Neutrophil (primary cell): ENCODE data around the gene GSK3A.

Experiments used
- H3K27ac ChIP-seq: fragments of 200-600 bp; sonication (generic); 2 replicates; pipeline ENCODE4 v1.5.1; 2016; ENCODE audit warnings: mild to moderate bottlenecking, moderate library complexity
- H3K27me3 ChIP-seq: fragments of 200-600 bp; sonication (generic); 2 replicates; pipeline ENCODE4 v1.6.0; 2016; ENCODE audit warnings: mild to moderate bottlenecking
- H3K36me3 ChIP-seq: fragments of 200-600 bp; sonication (generic); 2 replicates; pipeline ENCODE4 v1.5.1; 2017
- H3K4me1 ChIP-seq, 2 experiments: fragments of 200-600 bp in 1 of 2; sonication (generic) in 1 of 2; 1 replicate in 1 of 2; 2 replicates in 1 of 2; pipeline versions ENCODE4 v1.5.1 to v1.6.1; 2013 to 2016; ENCODE audit warnings: low read depth in 1 of 2, low read length in 1 of 2, mild to moderate bottlenecking in 1 of 2, moderate library complexity in 1 of 2; ENCODE audit not compliant: control insufficient read depth in 1 of 2, insufficient read depth in 1 of 2
- H3K4me3 ChIP-seq, 2 experiments: fragments of 200-600 bp in 1 of 2; sonication (generic) in 1 of 2; 1 replicate in 1 of 2; 2 replicates in 1 of 2; pipeline ENCODE4 v1.5.1; 2013 to 2016; ENCODE audit warnings: low read depth in 1 of 2, low read length in 1 of 2, mild to moderate bottlenecking in 1 of 2, moderate library complexity in 1 of 2
- H3K9me3 ChIP-seq: fragments of 200-600 bp; sonication (generic); 2 replicates; pipeline ENCODE4 v1.5.1; 2016
- CTCF ChIP-seq: fragments of 200-600 bp; sonication (generic); IDR thresholded peaks from 2 replicates; pipeline ENCODE4 v1.5.1; 2016; ENCODE audit warnings: antibody characterized with exemption

GSK3A gene

GRCh38 chr19:42235181-42235580 is 7.2 kb downstream of the GSK3A start:
- no peaks in the 10 kb centered on the region for H3K9me3 ChIP-seq
- H3K4me3 ChIP-seq = no peak overlapping the region
- H3K27ac ChIP-seq = no peak overlapping the region
- H3K4me1 ChIP-seq = peaks cover 4 to 6% of the 10 kb centered on the region in 2 experiments
- H3K27me3 ChIP-seq = no peaks in the 10 kb centered on the region
- TF ChIP-seq CTCF = no peak
- H3K36me3 ChIP-seq = peaks cover 85% of the 10 kb centered on the region

DNA sequence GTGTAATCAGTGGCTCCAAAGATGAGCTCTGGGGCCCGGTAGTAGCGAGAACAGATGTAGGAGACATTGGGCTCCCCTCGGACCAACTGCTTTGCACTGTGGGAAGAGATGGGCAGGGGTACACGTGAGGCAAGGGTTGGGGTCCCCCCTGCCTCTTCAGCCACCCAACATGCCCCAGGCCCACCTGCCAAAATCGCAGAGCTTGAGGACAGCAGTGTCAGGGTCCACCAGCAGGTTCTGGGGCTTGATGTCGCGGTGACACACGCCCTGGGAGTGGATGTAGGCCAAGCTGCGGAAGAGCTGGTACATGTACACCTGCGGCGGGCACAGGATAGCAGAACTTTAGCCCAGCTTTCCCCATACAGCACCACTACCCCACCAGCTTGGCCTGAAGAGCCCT is 8.0 kb downstream of the GSK3A start:
- no peaks in the 10 kb centered on the region for H3K27me3 ChIP-seq
- no peak overlapping the region for H3K4me3 ChIP-seq
- peaks cover 89% of the 10 kb centered on the region for H3K36me3 ChIP-seq
- no peaks in the 10 kb centered on the region for H3K9me3 ChIP-seq
- no peak for TF ChIP-seq CTCF
- no peaks in the 10 kb centered on the region for H3K4me1 ChIP-seq
- no peak overlapping the region for H3K27ac ChIP-seq

DNA sequence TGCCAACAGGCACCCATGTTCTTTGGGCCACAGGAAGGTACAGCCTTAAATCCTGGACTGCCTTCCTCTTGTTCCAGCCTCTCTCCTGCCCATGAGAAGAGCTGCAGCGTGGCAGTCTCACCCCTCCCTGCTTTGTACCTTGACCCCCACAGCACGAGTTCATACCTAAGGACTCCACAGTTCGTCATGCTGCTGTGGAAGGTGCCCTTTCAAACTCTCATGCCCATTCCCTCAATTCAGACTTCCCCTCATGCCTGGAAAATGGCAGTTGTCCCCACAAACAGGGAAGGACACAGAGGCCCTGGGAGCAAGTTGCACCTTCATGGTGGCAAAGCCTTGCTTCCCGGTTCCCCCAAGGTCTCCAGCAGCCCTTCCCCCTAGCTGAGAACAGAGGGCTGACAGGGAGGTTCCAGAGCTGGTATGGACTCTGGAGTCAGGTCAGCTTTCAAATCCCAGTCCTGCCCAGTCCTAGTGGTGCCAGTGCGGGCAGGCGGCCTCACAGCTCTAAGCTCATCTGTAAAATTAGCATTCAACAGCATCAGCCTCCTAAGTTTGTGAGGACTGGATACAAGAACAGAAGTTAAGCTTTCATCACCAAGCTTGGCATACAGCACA is 8.6 kb downstream of the GSK3A start:
- Histone ChIP-seq H3K4me3 (no peak overlapping the region), H3K36me3 (peaks cover 92% of the 10 kb centered on the region), H3K4me1 (no peaks in the 10 kb centered on the region), H3K27me3 (no peaks in the 10 kb centered on the region), H3K9me3 (no peaks in the 10 kb centered on the region), H3K27ac (no peak overlapping the region)
- TF ChIP-seq CTCF = no peak

- H3K4me3 ChIP-seq = no peak overlapping the region
- no peaks in the 10 kb centered on the region for H3K9me3 ChIP-seq
- no peak for TF ChIP-seq CTCF
- no peak overlapping the region for H3K27ac ChIP-seq
- peaks cover 89% of the 10 kb centered on the region for H3K36me3 ChIP-seq
- H3K27me3 ChIP-seq = no peaks in the 10 kb centered on the region
- no peaks in the 10 kb centered on the region for H3K4me1 ChIP-seq
Observed at GRCh38 chr19:42233106-42233505, 9.3 kb downstream of the GSK3A start.

GRCh38 chr19:42232435-42232834 is 10.0 kb downstream of the GSK3A start:
- no peak for TF ChIP-seq CTCF
- Histone ChIP-seq H3K27ac (peak overlapping the region; percentile 9), H3K4me3 (no peak overlapping the region), H3K27me3 (no peaks in the 10 kb centered on the region), H3K9me3 (no peaks in the 10 kb centered on the region), H3K4me1 (no peaks in the 10 kb centered on the region), H3K36me3 (peaks cover 86% of the 10 kb centered on the region)

DNA sequence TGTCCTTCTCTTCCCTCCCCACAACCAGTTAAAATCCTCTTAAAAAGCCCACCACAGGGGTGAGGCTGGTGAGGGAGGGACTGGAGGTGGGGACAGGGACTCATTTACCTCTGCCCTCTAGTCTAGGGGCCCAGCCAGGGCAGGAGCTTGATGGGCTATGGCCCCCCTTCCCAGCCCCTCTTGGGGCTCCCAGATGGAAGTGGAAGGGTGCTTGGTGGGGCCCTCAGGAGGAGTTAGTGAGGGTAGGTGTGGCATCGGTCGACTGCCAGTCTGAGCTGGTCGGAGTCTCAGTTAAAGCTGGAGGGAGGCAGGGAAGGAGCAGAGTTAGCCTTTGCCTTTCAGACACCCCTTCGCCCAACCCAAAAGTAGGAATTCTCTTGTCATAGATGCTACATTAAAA is 11.8 kb downstream of the GSK3A start:
- peaks cover 85% of the 10 kb centered on the region for H3K36me3 ChIP-seq
- H3K27me3 ChIP-seq = no peaks in the 10 kb centered on the region
- no peak overlapping the region for H3K4me3 ChIP-seq
- no peak for TF ChIP-seq CTCF
- no peak overlapping the region for H3K27ac ChIP-seq
- H3K9me3 ChIP-seq = no peaks in the 10 kb centered on the region
- no peaks in the 10 kb centered on the region for H3K4me1 ChIP-seq
